GM10266 (cell line): Measurements from ENCODE around the gene CT47C1.
"Not testable (repeated sequence)": the region's sequence is repeated elsewhere in the genome, so short reads cannot be mapped to it uniquely, and the experiment has no call there.

Experiments
- DNase-seq: peaks from one replicate; pipeline ENCODE4 v3.0.0; 2012; ENCODE audit errors: extremely low spot score
- TF ChIP-seq, protein P1 (sequence below): IDR thresholded peaks from 2 replicates; pipeline ENCODE4 v1.5.1; 2012; ENCODE audit warnings: mild to moderate bottlenecking, low read depth; ENCODE audit not compliant: control insufficient read depth, insufficient read depth; ENCODE audit errors: missing control alignments

The CT47C1 gene

DNA sequence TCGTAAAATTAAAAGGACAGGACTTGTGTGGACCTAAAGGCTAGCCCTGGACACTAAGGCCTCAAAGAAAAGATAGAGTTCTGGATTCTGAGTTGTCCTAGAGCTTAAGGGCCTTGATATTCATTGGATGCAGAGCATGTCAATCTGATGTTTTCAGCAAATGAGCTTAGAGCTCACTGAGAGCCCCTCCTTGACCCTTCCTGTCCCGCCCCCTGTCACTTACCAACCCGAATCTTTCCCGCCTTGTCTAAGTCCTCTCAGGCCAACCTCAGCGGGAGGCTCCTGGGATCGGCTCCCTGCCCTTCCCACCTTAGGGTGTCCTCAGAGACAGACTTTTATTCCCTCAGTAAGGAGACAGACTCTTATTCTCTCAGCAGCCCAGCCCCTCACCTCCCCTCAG, at the start of gene CT47C1:
Gene CT47C1, plus strand, starts transcription at position 250 of the 400 bp plus-strand sequence. CDS start 233 bp downstream, outside the sequence.
- DNase-seq = no peak
- TF ChIP-seq, protein P1, sequence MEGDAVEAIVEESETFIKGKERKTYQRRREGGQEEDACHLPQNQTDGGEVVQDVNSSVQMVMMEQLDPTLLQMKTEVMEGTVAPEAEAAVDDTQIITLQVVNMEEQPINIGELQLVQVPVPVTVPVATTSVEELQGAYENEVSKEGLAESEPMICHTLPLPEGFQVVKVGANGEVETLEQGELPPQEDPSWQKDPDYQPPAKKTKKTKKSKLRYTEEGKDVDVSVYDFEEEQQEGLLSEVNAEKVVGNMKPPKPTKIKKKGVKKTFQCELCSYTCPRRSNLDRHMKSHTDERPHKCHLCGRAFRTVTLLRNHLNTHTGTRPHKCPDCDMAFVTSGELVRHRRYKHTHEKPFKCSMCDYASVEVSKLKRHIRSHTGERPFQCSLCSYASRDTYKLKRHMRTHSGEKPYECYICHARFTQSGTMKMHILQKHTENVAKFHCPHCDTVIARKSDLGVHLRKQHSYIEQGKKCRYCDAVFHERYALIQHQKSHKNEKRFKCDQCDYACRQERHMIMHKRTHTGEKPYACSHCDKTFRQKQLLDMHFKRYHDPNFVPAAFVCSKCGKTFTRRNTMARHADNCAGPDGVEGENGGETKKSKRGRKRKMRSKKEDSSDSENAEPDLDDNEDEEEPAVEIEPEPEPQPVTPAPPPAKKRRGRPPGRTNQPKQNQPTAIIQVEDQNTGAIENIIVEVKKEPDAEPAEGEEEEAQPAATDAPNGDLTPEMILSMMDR = no peak

DNA sequence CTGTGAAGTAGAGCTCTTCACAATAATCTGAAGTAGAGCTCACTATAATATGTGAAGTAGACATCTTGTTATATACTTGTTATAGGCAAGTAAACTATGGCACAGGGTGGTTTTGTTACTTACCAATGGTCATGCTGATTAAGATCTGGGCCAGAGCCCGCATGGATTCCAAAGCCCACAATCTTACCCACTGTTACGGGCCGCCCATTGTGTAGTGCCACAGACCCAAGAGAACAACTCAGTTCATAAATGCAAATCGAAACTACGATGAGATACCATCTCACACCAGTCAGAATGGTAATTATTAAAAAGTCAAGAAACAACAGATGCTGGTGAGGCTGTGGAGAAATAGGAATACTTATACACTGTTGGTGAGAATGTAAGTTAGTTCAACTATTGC, 46.9 kb upstream of the CT47C1 start:
- DNase-seq = no peak
- TF ChIP-seq, protein P1 = no peak

DNA sequence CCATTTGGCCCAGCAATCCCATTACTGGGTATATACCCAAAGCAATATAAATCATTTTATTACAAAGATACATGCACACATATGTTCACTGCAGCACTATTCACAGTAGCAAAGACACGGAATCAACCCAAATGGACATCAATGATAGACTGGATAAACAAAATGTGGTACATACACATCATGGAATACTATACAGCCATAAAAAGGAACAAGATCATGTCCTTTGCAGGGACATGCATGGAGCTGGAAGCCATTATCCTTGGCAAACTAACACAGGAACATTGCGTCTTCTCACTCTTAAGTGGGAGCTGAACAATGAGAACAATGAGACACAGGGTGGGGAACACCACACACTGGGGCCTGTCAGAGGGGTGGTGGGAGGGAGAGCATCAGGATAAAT, 46.4 kb upstream of the CT47C1 start:
- not testable (repeated sequence) for DNase-seq

DNA sequence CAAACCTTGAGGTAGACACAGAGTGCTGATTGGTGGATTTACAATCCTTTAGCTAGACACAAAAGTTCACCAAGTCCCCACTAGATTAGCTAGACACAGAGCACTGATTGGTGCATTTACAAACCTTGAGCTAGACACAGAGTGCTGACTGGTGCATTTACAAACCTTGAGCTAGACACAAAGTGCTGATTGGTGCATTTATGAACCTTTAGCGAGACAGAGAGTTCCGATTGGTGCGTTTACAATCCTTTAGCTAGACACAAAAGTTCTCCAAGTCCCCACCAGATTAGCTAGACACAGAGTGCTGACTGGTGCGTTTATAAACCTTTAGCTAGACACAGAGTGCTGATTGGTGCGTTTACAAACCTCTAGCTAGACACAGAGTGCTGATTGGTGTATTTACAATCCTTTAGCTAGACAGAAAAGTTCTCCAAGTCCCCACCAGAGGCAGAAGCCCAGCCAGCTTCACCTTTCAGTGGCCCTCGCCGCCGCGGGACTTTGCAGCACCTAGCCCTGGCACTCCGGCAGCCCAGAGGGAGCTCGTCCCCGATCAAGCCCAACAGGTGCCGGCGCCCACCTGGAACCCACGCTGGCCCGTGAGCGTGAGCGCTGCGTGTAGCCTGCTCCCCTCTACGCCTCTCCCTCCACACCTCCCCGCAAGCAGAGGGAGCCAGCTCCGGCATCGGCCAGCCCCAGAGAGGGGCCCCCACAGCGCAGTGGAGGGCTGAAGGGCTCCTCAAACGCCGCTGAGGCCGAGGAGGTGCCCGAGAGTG, 44.6 kb upstream of the CT47C1 start:
- not testable (repeated sequence) for DNase-seq

DNA sequence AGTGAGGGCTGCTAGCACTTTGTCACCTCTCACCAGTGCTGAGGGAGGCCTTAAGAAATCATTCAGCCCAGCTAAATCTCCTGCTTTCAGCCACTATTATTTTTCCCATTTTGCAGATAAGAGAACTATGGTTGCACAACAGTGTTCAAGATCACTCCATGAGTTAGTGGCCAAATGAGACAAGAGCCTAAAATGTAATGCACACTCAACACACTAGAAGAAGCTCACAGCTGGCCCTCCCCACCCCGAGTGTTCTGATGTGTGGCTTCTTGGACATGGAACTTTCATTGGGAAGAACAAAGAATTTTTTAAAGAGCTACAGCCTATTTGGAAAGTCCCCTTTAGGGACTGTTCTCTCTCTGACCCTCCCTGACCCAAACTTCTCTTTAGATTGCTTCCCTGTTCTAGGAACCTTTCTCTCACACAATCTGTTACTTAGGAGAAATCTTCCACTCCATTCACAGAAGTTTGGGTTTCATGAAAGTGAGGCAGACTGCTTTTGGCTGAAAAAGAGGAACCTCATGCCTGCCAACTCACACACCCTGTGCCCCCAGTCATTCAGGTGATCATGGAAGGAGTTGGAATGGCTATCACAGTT, 44.0 kb upstream of the CT47C1 start:
- TF ChIP-seq, protein P1 = no peak
- DNase-seq = no peak

DNA sequence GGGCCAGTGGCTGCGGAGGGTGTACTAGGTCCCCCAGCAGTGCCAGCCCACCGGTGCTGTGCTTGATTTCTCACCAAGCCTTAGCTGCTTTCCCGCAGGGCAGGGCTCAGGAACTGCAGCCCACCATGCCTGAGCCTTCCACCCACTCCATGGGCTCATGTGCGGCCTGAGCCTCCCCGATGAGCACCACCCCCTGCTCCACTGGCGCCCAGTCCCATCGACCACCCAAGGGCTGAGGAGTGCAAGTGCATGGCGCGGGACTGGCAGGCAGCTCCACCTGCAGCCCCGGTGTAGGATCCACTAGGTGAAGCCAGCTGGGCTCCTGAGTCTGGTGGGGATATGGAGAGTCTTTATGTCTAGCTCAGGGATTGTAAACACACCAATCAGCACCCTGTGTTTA, 43.1 kb upstream of the CT47C1 start:
- not testable (repeated sequence) for DNase-seq

DNA sequence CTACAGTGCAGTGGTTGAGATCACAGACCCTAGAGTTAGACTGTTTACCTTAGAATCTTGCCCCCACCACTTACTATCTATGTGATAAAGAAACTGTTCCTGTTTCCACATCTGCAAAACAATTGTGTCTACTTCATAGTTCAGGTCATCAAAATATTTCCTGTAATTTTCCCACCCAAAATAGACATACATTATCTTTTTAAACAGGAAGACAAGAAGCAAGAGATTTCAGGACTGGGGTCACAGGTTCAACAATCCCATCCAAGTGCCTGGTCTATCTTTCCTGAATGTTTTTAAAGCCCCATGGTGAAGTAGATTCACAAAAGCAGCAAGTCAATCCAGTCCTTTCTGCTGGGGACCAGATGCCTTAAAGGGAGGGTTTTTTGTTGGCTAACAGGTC, 41.8 kb upstream of the CT47C1 start:
- TF ChIP-seq, protein P1 = no peak
- no peak for DNase-seq

DNA sequence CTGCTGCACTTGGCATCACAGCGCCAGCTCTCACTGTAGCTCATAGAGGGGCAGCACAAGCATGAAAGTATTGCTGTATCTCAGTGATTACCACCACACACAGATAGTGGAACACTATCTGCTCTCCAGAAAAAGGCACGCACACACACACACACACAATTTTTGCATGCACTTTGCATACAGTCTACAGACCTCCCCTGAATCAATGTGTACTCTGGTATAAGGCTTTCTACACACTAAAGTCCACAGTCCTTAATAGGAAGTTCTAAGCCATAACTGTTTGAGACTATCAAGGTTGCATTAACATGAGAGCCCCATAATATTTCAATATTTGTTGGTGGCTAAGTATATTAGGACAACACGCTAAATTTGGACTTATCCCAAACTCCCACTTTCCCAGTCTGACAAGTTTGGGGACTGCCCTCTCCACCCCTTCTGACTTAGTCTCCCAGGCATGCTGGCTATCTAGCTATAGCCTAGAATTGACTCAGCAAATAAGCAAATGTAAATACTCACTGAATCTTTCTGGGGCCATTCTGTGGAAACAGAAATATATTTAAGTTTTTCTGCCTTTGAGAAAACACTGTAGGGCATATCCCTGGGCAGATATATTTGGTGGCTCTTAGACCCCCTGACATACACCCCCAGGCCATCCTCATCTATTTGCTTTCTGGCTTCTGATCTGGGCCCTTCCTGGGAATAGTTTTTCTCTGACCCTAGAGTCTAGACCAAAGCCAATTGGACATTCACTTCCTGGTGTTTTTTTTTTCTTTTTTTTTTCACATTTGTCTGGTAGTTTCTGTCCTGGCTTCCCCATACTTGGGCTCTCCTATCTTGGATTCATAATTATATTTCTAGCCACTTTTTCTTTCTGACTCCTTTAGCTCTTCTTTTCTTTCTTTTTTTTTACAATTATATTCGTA, 36.4 kb upstream of the CT47C1 start:
- DNase-seq = no peak
- TF ChIP-seq, protein P1 = no peak
